ENCODE data around the gene KDM2B.
"Not testable (repeated sequence)": the region's sequence is repeated elsewhere in the genome, so short reads cannot be mapped to it uniquely, and the experiment has no call there.

The KDM2B gene

GRCh38 chr12:121583334-121583661 is 2.5 kb upstream of the KDM2B start:
- not testable (repeated sequence) for DNase-seq (ENCODE audit: low spot score)

DNA sequence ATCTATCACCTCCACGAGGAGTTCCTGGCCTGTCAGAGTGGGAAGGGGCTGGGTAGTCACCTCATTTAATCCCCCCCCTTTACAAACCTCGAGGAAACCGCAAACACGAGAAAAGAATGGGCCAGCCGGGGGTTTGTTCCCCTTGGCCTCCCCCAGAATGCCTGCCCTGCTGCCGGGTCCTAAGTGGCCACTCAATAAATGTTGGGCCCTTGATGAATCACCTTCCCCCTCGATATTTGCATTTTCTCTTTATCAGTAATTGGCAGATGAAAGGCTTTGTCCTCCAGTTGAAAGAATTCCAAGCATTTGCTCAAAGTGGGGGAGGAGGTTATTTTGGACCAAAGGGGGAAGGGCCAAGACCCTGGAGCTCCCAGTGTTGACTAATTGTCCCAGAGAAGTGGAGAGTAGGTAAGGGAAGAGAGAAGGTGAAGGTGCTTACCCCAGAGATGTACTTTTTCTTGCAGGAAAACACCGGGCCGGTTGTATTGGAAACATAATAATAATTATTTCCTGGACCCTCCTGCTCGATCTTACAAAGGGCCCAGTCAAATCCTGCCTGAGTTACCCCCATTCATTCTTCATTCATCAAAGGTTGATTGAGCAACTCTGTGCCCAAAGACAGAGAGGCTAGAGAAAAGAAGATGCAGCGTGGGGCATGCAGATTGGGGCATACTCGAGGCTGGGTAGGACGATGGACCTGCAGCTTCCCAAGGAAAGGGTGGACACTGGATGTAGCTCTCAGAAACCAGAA is 1.9 kb upstream of the KDM2B start:
- peak; percentile 71 for DNase-seq (ENCODE audit: low spot score)

DNA sequence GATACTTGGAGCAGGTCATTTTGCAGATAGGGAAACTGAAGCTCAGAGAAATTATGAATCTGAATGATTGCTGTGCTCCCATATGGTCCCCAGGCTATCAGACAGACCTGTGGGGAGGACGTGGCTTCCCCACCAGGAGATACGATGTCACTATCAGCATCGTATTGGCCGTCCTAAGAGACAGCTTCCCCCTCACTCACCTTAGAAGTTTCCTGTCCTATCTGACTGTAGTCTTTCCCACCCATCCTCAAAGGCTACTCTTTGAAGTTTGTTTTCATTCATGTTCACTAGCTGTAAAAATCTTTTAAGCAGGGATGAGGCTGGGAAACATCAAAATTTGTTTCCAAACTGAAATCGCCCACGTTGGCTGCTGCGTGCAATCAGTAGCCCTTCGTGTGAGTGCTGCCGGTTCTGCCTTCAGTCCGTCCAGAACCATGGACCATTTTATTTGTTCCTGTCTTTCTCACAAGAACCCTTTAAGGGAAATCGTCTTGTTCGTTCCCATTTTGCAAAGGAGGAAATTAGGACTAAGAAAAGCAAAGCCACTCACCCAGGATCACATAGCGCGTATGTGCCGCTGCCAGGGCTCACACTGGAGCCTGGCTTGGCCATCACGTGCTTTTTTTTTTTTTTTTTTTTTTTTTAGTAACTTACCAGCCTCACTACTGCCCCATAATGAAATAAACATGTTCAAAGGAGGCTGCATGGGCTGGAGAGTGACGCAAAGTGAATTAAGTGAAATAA is 1.0 kb upstream of the KDM2B start:
- DNase-seq (ENCODE audit: low spot score): peak; percentile 36

- DNase-seq (ENCODE audit: low spot score): peak; percentile 62
These were observed 598 bp downstream of the KDM2B start for GRCh38 chr12:121579981-121580868.

DNA sequence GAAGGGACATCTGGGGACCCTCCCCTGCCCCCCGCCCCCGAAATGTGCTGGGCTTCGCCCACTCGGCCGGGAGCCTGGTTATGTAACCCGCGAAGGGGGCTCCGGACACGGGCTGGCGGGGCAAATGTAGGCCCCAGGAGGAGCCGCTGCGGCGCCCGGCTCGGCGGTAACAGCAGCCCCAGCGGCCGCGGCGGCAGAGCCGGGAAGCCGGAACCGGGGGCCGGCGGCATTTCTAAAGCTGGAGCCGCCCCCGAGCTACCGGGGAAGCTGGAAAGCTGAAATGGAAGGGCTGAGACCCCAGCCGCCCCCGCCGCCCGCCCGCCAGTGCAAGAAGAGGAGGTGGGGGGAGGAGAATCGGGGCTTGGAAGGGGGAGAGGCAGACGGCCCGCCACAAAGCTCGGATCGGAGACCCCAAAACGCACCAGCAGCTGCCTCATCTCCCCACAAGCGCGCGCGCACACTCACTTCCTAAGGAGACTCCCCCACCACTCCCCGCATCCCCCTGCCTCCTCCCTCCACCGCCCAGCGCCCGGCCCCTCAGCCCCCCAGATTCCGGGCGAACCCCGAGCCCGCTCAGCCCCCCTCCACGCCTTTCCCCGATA is 1.5 kb downstream of the KDM2B start:
- no peak for DNase-seq (ENCODE audit: low spot score)

- DNase-seq (ENCODE audit: low spot score): no peak
These were observed 2.3 kb downstream of the KDM2B start for GRCh38 chr12:121578230-121579189.

- no peak for DNase-seq (ENCODE audit: low spot score)
These were observed 3.2 kb downstream of the KDM2B start for GRCh38 chr12:121577443-121578180.

- no peak for DNase-seq (ENCODE audit: low spot score)
These were observed 3.9 kb downstream of the KDM2B start for GRCh38 chr12:121576851-121577391.

- no peak for DNase-seq (ENCODE audit: low spot score)
These were observed 4.7 kb downstream of the KDM2B start for GRCh38 chr12:121575952-121576625.

- DNase-seq (ENCODE audit: low spot score): no peak
These were observed 5.8 kb downstream of the KDM2B start for GRCh38 chr12:121575051-121575450.

- DNase-seq (ENCODE audit: low spot score): no peak
These were observed 6.8 kb downstream of the KDM2B start for GRCh38 chr12:121574025-121574424.

DNA sequence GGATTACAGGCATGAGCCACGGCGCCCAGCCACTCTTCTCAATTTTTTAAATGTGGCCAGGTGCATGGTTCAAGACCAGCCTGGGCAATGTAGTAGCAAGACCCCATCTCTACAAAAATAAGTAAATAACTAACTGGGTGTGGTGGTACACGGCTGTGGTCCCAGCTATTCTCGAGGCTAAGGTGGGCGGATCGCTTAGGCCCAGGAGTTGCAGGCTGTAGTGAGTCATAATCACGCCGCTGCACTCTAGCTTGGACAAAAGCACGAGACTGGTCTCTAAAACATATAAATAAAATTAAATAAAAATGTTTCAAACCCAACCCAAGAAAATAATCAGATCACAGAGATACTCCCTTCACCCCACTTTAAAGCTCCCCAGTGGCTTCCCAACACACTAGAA is 8.9 kb downstream of the KDM2B start:
- DNase-seq (ENCODE audit: low spot score): no peak

DNA sequence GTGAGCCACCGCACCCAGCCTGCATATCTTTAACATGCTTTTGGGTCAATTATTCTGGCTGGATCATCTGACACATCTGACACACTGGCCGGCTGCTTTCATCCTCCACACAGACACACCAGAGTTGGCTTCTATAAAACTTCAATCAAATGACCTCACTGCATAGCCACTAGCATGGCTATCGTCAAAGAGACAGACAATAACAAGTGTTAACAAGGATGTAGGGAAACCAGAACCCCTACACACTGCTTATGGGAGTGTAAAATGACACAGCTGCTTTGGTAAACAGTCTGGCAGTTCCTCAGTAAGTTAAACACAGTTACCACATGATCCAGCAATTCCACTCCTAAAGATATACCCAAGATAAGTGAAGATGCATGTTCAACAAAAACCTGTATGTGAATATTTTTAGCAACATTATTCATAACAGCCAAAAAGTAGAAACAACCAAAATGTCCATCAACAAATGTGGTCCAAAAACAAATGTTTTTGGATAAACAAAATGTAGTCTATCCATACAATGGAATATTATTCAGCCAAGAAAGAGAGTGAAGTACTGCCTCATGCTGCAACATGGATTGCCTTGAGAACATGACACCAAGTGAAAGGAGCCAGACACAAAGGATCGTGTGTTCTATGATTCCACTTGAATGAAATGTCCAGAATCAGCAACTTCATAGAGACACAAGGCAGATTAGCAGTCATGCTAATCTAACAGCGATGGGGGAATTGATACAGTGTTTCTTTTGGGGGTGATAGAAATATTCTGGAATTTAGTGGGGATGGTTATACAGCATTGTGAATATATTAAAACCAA is 10.1 kb downstream of the KDM2B start:
- no peak for DNase-seq (ENCODE audit: low spot score)

- DNase-seq (ENCODE audit: low spot score): no peak
These were observed 11.7 kb downstream of the KDM2B start for GRCh38 chr12:121568971-121569751.

DNA sequence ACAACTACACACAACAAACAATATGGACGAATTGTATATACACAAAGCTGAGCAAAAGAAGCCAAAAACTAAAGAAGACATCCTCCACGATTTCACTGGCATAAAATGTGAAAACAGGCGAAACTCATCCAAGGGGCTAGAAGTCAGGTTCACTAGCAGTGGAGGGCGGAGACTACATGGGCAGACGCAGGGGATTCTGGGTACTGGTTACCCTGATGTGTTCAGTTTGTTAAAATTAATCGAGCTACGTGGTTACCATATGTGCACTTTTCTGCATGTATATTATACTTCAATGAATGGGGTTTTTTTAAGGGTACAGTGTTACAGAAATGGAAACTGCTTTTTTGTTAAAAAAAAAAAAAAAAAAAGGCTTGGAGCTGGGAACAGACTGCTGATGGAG is 12.3 kb downstream of the KDM2B start:
- DNase-seq (ENCODE audit: low spot score): no peak

- DNase-seq (ENCODE audit: low spot score): no peak
These were observed 15.7 kb downstream of the KDM2B start for GRCh38 chr12:121565076-121565475.

DNA sequence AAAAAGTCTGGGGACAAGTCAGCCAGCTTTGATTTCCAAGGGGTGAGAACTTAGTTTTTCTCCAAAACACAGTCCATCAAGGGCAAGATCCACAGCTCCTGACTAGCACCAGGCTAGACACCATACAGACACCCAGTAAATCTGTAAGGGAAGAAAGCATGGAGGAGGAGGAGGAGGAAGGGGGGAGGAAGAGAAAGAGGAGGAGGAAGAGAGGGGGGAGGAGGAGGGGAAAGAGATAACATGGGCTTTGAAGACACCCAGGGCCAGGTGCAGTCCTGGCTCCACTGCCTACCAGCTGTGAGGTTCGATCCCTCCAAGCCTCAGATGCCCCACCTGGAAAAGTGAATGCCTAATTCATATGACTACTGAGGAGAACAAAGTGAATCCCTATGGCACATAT is 18.3 kb downstream of the KDM2B start:
- DNase-seq (ENCODE audit: low spot score): no peak

- no peak for DNase-seq (ENCODE audit: low spot score)
These were observed 19.8 kb downstream of the KDM2B start for GRCh38 chr12:121561009-121561395.
